Astrocyte (in vitro differentiated cells and primary cell): ENCODE measurements around the gene RAB3A. TPM values are rescaled to one million over a fixed set of nuclear protein-coding genes. Genes with fewer than 3 reads are reported as not detected.

Experiments
- DNase-seq: peaks from one replicate; pipeline ENCODE4 v3.0.0-alpha.2; 2010; ENCODE audit warnings: low read depth
- FAIRE-seq: peaks from 2 replicates; lab custom pipeline; 2011; peaks lifted over from hg19 to GRCh38; lab: Jason Lieb, UNC
- H2AFZ ChIP-seq: 2 replicates; pipeline ENCODE4 v1.6.0; 2012; ENCODE audit warnings: low read depth, low read length, inconsistent platforms
- H3K27ac ChIP-seq: 2 replicates; pipeline ENCODE4 v1.5.1; 2011; ENCODE audit warnings: low read depth, low read length, inconsistent platforms
- H3K27me3 ChIP-seq: 2 replicates; pipeline ENCODE4 v1.6.0; 2011; ENCODE audit warnings: low read length, inconsistent platforms; ENCODE audit not compliant: insufficient read depth
- H3K36me3 ChIP-seq: 2 replicates; pipeline ENCODE4 v1.5.1; 2011; ENCODE audit warnings: low read length, inconsistent platforms; ENCODE audit not compliant: insufficient read depth
- H3K4me1 ChIP-seq: 2 replicates; pipeline ENCODE4 v1.5.1; 2011; ENCODE audit warnings: low read length, inconsistent platforms; ENCODE audit not compliant: insufficient read depth
- H3K4me2 ChIP-seq: 2 replicates; pipeline ENCODE4 v1.6.0; 2012; ENCODE audit warnings: low read length, inconsistent platforms
- H3K4me3 ChIP-seq: 2 replicates; pipeline ENCODE4 v1.5.1; 2011; ENCODE audit warnings: low read depth, mild to moderate bottlenecking, low read length, inconsistent platforms; ENCODE audit not compliant: insufficient read depth
- H3K79me2 ChIP-seq: 2 replicates; pipeline ENCODE4 v1.6.0; 2012; ENCODE audit warnings: mild to moderate bottlenecking, low read length, inconsistent platforms; ENCODE audit not compliant: insufficient read depth
- H3K9ac ChIP-seq: 2 replicates; pipeline ENCODE4 v1.6.0; 2012; ENCODE audit warnings: mild to moderate bottlenecking, low read length, inconsistent platforms
- H3K9me3 ChIP-seq: 2 replicates; pipeline ENCODE4 v1.5.1; 2012; ENCODE audit warnings: low read depth, mild to moderate bottlenecking, low read length, inconsistent platforms; ENCODE audit not compliant: insufficient read depth
- H4K20me1 ChIP-seq: 2 replicates; pipeline ENCODE4 v1.6.0; 2012; ENCODE audit warnings: low read length, inconsistent platforms; ENCODE audit not compliant: insufficient read depth
- H3K27ac Mint-ChIP-seq: one replicate; pipeline ENCODE4 v1.8.0; 2021; ENCODE audit warnings: mild to moderate bottlenecking, mixed read lengths; ENCODE audit not compliant: unreplicated experiment
- H3K27me3 Mint-ChIP-seq: one replicate; pipeline ENCODE4 v1.8.0; 2021; ENCODE audit warnings: low read depth, mixed read lengths; ENCODE audit not compliant: unreplicated experiment
- H3K36me3 Mint-ChIP-seq: one replicate; pipeline ENCODE4 v1.8.0; 2021; ENCODE audit warnings: low read depth, mixed read lengths; ENCODE audit not compliant: unreplicated experiment
- H3K4me1 Mint-ChIP-seq: one replicate; pipeline ENCODE4 v1.8.0; 2021; ENCODE audit warnings: low read depth, mixed read lengths; ENCODE audit not compliant: unreplicated experiment
- H3K4me3 Mint-ChIP-seq: one replicate; pipeline ENCODE4 v1.8.0; 2021; ENCODE audit warnings: mild to moderate bottlenecking, moderate library complexity, mixed read lengths; ENCODE audit not compliant: unreplicated experiment
- H3K9me3 Mint-ChIP-seq: one replicate; pipeline ENCODE4 v1.8.0; 2021; ENCODE audit warnings: mild to moderate bottlenecking, mixed read lengths; ENCODE audit not compliant: unreplicated experiment
- CTCF ChIP-seq: IDR thresholded peaks from 2 replicates; pipeline ENCODE4 v1.5.1; 2011; ENCODE audit warnings: low read depth, mild to moderate bottlenecking, inconsistent platforms, low read length, moderate library complexity; ENCODE audit not compliant: insufficient read depth
- EZH2 ChIP-seq: IDR thresholded peaks from 2 replicates; pipeline ENCODE4 v1.6.1; 2012; ENCODE audit warnings: mild to moderate bottlenecking, low read length, inconsistent platforms; ENCODE audit not compliant: insufficient read depth
- total RNA-seq: library from RNA; stranded (reverse); gene quantifications from 2 replicates; pipeline ENCODE4 v1.2.1, GENCODE V29; 2021

The RAB3A gene
- total RNA-seq, 1 donor from 2014 or later = 7.5 TPM

GRCh38 chr19:18221815-18222725, 18.2 kb upstream of the RAB3A start:
- H3K27me3 Mint-ChIP-seq = peaks cover 24% of the 10 kb centered on the region
- peaks cover 5% of the 10 kb centered on the region for H3K4me1 Mint-ChIP-seq
- H3K4me1 ChIP-seq = peaks cover 9% of the 10 kb centered on the region
- no peak overlapping the region for H3K9ac ChIP-seq
- no peaks in the 10 kb centered on the region for H3K36me3 ChIP-seq
- peaks cover 3% of the 10 kb centered on the region for H3K36me3 Mint-ChIP-seq
- H3K9me3 ChIP-seq = no peaks in the 10 kb centered on the region
- FAIRE-seq (no peak), DNase-seq (no peak)
- H3K27me3 ChIP-seq = peaks cover 12% of the 10 kb centered on the region
- H2AFZ ChIP-seq = no peak overlapping the region
- no peaks in the 10 kb centered on the region for H3K9me3 Mint-ChIP-seq
- no peaks in the 10 kb centered on the region for H3K79me2 ChIP-seq
- H3K4me2 ChIP-seq = no peak overlapping the region
- no peak overlapping the region for H3K4me3 Mint-ChIP-seq
- TF ChIP-seq CTCF (no peak), EZH2 (no peak)
- no peak overlapping the region for H3K27ac Mint-ChIP-seq
- no peak overlapping the region for H3K4me3 ChIP-seq
- no peak overlapping the region for H3K27ac ChIP-seq
- H4K20me1 ChIP-seq = no peaks in the 10 kb centered on the region

GRCh38 chr19:18220632-18221275, 16.9 kb upstream of the RAB3A start:
- TF ChIP-seq CTCF (no peak), EZH2 (no peak)
- H3K4me3 ChIP-seq = no peak overlapping the region
- H3K36me3 ChIP-seq = no peaks in the 10 kb centered on the region
- H3K27me3 ChIP-seq = peaks cover 11% of the 10 kb centered on the region
- Mint-ChIP-seq H3K4me3 (no peak overlapping the region), H3K27ac (no peak overlapping the region), H3K36me3 (peaks cover 3% of the 10 kb centered on the region), H3K9me3 (no peaks in the 10 kb centered on the region), H3K4me1 (peaks cover 5% of the 10 kb centered on the region), H3K27me3 (peaks cover 24% of the 10 kb centered on the region)
- H3K79me2 ChIP-seq = no peaks in the 10 kb centered on the region
- no peaks in the 10 kb centered on the region for H3K9me3 ChIP-seq
- H4K20me1 ChIP-seq = no peaks in the 10 kb centered on the region
- H3K4me1 ChIP-seq = peaks cover 9% of the 10 kb centered on the region
- H3K27ac ChIP-seq = no peak overlapping the region
- no peak for DNase-seq
- no peak overlapping the region for H3K9ac ChIP-seq
- H3K4me2 ChIP-seq = no peak overlapping the region
- FAIRE-seq = no peak
- H2AFZ ChIP-seq = no peak overlapping the region
